Panc1 (cell line): Measurements from ENCODE around the gene BAIAP3.

ENCODE experiments used
- POLR2AphosphoS5 ChIP-seq: IDR thresholded peaks from 2 replicates; pipeline ENCODE4 v1.6.1; 2012; ENCODE audit warnings: mild to moderate bottlenecking, low read depth, low read length, moderate library complexity
- TCF7L2 ChIP-seq: IDR thresholded peaks from 2 replicates; pipeline ENCODE4 v1.6.1; 2011; ENCODE audit warnings: mild to moderate bottlenecking, low read depth, low read length, inconsistent platforms
- TF ChIP-seq, protein P1 (sequence below), 2 experiments: IDR thresholded peaks; 2 replicates each; pipeline ENCODE4 v1.6.1; 2011 to 2012; ENCODE audit warnings: low read depth in 2 of 2, control low read depth in 1 of 2, low read length in 1 of 2, mild to moderate bottlenecking in 1 of 2, moderate library complexity in 1 of 2; ENCODE audit not compliant: insufficient read depth in 1 of 2
- TF ChIP-seq, protein P2 (sequence below): fragments of 450-650 bp; IDR thresholded peaks from 2 replicates; pipeline ENCODE4 v1.5.1; 2017; ENCODE audit warnings: mild to moderate bottlenecking

DNA sequence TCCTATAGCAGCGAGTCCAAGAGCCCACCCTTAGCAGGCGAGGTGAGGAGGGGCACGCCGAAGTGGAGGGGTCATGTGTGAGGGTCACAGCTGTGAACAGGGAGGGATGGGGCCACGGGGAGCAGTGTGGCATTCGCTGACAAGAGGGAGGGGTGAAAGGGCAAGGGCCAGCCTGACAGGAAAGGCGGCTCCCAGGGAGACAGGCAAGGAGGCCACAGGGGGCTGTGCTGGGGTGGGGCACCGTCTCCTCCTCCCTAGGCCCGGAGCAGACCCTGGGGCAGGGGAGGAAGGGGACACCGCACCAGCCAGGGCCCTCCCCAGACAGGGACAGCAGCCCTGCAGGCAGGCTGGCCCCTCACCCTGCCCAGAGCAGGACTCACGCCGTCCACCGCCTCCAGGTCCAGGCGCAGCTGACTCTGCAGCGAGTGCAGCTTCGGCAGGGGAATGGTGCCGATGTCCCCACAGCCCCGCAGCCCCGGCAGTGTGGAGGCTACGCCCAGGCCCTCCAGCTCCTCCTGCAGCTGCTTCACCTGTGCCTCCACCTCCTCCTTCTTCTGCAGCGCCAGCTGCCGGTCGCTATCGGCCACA, 33.4 kb downstream of the BAIAP3 start:
- TF ChIP-seq, protein P1, sequence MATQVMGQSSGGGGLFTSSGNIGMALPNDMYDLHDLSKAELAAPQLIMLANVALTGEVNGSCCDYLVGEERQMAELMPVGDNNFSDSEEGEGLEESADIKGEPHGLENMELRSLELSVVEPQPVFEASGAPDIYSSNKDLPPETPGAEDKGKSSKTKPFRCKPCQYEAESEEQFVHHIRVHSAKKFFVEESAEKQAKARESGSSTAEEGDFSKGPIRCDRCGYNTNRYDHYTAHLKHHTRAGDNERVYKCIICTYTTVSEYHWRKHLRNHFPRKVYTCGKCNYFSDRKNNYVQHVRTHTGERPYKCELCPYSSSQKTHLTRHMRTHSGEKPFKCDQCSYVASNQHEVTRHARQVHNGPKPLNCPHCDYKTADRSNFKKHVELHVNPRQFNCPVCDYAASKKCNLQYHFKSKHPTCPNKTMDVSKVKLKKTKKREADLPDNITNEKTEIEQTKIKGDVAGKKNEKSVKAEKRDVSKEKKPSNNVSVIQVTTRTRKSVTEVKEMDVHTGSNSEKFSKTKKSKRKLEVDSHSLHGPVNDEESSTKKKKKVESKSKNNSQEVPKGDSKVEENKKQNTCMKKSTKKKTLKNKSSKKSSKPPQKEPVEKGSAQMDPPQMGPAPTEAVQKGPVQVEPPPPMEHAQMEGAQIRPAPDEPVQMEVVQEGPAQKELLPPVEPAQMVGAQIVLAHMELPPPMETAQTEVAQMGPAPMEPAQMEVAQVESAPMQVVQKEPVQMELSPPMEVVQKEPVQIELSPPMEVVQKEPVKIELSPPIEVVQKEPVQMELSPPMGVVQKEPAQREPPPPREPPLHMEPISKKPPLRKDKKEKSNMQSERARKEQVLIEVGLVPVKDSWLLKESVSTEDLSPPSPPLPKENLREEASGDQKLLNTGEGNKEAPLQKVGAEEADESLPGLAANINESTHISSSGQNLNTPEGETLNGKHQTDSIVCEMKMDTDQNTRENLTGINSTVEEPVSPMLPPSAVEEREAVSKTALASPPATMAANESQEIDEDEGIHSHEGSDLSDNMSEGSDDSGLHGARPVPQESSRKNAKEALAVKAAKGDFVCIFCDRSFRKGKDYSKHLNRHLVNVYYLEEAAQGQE (IDR thresholded peaks at IDR 0.05; ENCODE audit: insufficient read depth in 1 of 2, low read depth in 2 of 2, low read length in 1 of 2), result no peak
- TF ChIP-seq, protein P2, sequence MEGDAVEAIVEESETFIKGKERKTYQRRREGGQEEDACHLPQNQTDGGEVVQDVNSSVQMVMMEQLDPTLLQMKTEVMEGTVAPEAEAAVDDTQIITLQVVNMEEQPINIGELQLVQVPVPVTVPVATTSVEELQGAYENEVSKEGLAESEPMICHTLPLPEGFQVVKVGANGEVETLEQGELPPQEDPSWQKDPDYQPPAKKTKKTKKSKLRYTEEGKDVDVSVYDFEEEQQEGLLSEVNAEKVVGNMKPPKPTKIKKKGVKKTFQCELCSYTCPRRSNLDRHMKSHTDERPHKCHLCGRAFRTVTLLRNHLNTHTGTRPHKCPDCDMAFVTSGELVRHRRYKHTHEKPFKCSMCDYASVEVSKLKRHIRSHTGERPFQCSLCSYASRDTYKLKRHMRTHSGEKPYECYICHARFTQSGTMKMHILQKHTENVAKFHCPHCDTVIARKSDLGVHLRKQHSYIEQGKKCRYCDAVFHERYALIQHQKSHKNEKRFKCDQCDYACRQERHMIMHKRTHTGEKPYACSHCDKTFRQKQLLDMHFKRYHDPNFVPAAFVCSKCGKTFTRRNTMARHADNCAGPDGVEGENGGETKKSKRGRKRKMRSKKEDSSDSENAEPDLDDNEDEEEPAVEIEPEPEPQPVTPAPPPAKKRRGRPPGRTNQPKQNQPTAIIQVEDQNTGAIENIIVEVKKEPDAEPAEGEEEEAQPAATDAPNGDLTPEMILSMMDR, result no peak
- no peak for TF ChIP-seq POLR2AphosphoS5
- no peak for TF ChIP-seq TCF7L2
